Testis (tissue), 2 donors: ENCODE data around the gene MGAT5.

Source experiments
- POLR2A ChIP-seq: fragments of 450-650 bp; IDR thresholded peaks from one replicate; pipeline ENCODE4 v1.6.1; 2017; ENCODE audit warnings: antibody characterized with exemption, mild to moderate bottlenecking, moderate library complexity
- TF ChIP-seq, protein P1 (sequence below), 3 experiments: fragments of 450-650 bp in 2 of 3; fragments of 200-600 bp in 1 of 3; sonication (generic) in 1 of 3; IDR thresholded peaks; one replicate each; pipeline ENCODE4 v1.5.1; 2016 to 2019; ENCODE audit warnings: antibody characterized with exemption in 3 of 3, mild to moderate bottlenecking in 2 of 3, moderate library complexity in 1 of 3

- TF ChIP-seq POLR2A = no peak
- TF ChIP-seq, protein P1, sequence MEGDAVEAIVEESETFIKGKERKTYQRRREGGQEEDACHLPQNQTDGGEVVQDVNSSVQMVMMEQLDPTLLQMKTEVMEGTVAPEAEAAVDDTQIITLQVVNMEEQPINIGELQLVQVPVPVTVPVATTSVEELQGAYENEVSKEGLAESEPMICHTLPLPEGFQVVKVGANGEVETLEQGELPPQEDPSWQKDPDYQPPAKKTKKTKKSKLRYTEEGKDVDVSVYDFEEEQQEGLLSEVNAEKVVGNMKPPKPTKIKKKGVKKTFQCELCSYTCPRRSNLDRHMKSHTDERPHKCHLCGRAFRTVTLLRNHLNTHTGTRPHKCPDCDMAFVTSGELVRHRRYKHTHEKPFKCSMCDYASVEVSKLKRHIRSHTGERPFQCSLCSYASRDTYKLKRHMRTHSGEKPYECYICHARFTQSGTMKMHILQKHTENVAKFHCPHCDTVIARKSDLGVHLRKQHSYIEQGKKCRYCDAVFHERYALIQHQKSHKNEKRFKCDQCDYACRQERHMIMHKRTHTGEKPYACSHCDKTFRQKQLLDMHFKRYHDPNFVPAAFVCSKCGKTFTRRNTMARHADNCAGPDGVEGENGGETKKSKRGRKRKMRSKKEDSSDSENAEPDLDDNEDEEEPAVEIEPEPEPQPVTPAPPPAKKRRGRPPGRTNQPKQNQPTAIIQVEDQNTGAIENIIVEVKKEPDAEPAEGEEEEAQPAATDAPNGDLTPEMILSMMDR (IDR thresholded peaks at IDR 0.05) = no peak
Measured at GRCh38 chr2:134408791-134409190, 154.9 kb downstream of the MGAT5 start.
